HG03135 (cell line): ENCODE results near the gene MLIP.
A peak's percentile ranks its signal among the peaks of the same experiment; 100 is the strongest.
"Not testable (repeated sequence)": the region's sequence is repeated elsewhere in the genome, so short reads cannot be mapped to it uniquely, and the experiment has no call there.

Source experiments
- ATAC-seq: cut with Tn5 transposase; IDR thresholded peaks from one replicate; pipeline ENCODE4 v1.9.1; 2021; ENCODE audit warnings: mild to moderate bottlenecking, moderate library complexity; ENCODE audit not compliant: unreplicated experiment

MLIP gene

DNA sequence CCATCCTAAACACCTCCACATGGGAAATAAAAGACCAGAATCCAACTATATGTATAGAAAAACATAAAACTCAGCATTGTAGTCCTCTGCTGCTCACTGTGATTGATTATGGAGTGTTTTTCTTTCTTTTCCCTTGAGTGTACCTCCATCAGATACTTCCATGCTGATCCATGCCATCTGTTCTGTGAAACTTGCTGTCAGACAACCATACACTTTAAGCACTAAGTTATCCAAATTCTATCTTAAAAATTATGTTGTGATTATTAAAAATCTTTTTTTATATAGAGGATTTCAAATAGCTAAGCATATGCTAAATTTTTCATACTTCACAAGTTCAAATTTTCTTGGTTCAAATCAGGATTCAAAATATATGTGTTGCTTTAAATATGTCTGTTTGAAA is 105.1 kb downstream of the MLIP start:
- no peak for ATAC-seq

DNA sequence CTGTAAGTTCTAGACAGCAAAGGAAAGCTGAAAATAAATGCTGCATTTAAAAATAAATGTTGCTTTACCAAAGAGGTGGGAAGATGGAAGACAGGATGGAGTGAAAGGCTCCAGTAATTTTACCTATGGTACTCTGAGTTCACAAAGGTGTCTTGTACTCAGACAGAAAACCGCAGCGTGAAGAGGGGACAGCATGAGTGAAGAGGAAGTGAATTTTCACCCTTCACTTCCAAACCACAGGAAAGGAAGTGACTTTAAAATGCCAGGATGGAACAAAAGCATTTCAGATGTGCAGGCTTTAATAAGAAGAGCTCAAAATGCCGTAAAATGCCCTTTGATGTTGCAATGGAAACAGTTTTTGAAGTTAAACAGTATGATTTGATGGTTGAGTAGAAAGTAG is 105.8 kb downstream of the MLIP start:
- ATAC-seq = no peak

DNA sequence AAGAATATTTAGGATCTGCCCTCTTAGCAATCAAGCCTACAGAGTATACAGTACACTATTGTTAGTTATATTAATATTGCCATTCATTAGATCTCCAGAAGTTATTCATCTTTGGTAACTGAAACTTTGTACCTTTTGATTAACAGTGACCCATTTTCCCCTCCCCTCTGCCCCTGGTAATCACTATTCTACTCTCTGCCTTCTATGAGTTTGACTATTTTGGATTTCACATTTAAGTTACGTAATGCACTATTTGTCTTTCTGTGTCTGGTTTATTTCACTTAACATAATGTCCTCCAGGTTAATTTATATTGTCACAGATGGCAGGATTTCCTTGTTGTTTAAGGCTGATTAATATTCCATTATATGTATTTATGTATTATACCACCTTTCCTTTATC is 111.0 kb downstream of the MLIP start:
- ATAC-seq = no peak

DNA sequence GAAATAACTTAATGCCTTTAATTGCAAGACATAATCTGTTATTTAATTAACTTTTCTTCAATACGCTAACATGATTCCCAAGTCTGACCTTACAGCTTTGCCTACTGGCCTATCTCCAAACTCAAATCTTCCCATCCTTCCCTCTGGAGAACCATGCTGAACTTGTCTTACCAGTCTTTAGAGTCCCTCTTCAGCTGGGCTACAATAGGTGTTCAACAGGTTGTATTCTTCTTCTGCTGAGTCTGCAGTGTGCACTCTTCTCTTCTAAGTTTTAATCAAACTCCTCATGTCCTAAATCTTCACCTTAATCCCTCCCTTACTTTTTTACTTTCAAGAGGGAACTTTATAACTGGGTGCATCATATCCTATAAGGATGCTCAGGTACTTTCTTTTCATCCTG is 121.5 kb downstream of the MLIP start:
- no peak for ATAC-seq

DNA sequence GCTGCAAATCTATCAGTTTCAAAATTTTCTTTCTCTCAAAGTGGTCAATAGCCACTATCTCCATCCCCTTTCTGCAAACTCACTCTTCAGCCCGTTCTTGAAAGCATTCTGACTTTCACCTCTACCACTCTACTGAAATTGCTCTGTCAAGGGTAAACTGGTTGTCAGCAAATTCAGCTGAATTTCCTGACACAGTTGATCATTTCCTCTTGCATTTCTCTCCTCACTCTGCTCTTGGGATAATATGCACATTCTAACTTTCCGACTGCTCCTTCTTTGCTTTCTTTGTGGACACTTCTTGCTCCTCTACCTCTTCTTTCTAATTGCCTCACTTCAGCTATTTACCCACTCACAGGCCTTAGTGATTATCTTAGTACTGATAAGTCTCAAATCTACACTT is 123.3 kb downstream of the MLIP start:
- ATAC-seq = no peak

DNA sequence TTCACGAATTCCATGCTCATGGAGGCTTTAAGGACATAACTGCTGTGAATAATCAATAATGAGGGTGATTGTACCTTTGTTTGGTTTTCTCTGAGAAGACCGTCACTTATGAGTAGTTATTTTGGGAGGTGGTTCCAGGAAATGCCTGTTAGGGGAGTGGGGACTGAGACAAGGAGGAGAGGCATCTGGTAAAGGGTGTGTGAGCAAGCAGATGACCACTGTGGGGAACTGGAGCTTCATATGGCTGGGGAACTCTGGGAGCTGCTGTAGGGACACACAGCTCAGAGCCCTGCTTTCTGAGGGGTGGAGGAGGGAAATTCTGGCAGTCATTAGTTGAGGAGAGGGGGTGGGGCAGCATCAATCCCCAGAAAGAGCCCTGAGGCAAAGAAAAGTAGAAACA is 125.7 kb downstream of the MLIP start:
- no peak for ATAC-seq

DNA sequence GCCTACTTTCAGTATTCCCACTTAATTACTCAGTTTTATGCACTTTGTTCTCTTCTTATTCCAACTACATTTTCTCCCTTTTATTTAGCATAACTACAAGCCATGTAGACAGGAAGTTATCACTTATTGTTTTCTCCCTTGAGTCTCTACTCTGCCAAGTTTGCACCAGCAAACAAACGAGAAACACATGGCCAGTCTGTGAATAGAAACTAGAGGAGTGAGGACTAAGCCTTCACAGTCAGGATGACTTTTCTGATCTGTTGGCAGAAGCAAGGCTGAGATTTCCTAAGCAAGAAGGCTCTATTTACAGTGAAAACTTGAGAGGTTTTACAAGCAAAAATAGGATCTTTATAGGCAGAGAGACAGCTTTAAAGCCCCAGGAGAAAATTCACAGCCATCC is 127.2 kb downstream of the MLIP start:
- no peak for ATAC-seq

DNA sequence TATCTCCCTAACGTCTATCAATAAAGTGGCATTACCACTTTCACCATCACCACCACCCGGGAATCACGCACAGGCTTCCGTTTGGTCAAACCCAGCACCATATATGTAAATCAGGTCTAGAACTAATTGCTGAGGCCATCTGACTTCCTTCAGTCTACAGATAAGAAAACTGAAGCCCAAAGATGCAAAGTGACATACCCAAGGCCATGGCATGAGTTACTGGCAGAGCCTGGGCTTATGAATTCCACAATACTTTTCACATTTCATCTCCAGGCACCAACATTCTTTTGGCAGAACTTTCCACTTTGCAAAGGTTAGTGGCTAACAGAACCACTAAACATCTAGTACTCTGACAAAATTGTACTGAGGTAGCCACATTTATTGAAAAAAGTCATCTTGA is 132.5 kb downstream of the MLIP start:
- no peak for ATAC-seq

DNA sequence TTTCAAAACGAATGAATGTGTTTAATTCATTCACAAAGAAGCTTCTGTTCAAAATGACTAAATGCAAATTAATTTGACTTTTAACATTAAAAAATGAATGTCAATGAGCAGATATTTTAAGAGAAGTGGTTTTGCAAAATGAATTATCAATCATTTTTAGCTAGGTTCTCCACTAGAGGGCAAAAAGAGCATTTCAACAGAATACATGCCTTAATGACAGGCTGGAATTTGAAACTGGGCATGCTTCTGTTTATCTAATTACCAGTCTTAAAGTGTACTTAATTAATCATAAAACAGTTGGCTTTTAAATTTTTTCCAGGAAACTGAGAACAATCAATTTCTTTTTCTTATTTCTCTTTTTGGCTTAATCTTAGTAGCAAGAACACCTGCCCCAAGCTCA is 133.2 kb downstream of the MLIP start:
- ATAC-seq = no peak

DNA sequence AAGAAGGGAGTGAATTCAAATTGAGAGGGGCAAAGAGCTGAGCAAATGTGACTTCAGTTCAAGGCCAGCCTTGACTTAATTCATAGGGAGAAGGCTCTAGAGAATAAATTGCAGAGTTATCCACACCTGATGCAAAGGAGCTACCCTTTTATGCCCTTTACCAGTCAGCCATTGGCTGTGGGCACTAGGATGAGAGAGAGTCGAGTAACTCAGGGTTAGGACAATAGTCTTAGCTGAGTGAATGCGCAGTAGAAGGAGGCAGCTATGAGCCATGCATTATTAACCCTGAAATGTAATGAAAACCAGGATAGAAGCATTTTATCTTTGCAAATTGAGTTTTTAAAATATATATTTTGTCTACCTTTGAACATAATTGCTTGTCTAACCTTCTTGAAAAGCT is 134.0 kb downstream of the MLIP start:
- no peak for ATAC-seq

DNA sequence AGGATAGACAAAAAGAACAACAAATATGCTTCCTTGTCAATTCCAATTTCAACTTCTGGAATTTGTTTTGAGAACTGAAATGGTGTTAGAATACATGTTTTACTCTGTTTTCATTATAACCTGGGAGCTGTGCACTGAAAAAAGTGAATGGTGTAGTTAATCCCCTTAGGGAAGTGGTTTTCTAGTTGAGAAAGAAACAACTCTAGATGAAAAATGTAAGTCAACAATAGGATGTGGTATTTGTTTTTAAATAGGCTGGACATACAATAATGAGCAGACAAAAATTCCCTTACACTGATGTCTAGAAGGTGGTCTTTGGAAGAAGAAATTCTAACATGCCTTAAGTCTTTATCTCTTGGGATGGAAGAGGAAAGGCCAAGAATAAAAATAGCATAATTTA is 137.1 kb downstream of the MLIP start:
- no peak for ATAC-seq

DNA sequence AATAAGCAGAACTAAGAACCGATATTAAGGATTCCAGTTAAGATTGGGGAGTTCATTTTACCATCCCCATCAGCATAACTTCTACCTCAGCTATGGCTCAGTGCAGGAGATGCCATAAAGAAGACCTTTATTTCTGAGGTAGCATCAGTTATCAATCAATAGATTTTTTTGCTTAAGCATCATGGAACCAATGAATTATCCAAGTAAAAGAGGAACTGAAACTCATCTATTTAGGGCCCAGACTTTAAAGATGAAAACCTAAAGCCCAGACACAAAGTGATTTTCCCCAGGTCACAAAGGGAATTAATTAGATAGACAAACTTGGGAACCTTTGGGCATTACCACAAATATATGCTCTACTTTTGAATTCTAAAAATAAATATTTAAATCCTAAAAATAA is 137.8 kb downstream of the MLIP start:
- peak; percentile 46 for ATAC-seq

DNA sequence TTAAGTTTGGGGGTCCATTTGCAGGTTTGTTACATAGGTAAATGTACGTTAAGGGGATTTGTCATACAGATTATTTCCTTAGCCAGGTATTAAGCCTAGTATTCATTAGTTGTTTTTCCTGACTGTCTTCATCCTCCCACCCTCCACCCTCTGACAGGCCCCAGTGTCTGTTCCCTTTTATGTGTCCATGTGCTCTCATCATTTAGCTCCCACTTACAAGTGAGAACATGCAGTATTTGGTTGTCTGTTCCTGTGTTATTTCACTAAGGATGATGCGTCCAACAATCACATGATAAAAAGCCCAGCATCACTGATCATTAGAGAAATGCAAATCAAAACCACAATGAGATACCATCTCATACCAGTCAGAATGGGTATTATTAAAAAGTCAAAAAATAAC is 138.6 kb downstream of the MLIP start:
- not testable (repeated sequence) for ATAC-seq

DNA sequence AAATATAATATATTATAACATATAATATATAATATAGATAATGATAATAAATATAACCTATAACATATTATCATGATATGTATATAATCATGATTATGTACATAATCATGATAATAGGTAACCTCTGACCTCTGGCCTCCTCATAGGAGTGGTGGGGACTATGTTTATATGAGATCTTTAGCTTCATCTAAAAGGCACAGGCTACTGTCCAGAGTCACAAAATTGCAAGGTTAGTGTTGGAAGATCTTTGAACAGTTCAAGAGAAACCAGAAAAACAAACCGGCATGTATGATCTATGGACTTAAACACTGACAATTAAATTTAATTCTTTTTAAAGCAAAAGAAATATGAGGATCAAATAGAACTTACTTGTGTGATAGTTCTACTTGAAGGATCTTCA is 141.3 kb downstream of the MLIP start:
- ATAC-seq = no peak

DNA sequence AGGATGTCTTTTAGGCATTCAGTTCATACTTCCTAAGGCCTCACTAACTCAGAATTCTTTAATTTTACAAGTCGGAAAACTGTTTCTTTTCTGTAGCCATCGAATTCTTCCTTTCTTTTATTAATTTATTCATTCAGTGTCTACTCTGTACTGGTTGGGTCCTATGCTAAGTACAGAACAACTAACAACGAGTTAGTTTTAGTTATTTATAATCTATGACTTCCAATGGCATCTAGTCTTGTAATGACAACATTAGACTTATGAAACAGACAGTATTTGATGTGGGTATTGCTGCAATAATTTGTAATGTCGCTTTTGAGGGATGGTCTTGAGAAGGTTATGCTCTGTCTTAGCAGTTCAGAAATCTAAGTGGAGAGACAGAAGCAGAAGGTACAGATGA is 141.7 kb downstream of the MLIP start:
- ATAC-seq = no peak

DNA sequence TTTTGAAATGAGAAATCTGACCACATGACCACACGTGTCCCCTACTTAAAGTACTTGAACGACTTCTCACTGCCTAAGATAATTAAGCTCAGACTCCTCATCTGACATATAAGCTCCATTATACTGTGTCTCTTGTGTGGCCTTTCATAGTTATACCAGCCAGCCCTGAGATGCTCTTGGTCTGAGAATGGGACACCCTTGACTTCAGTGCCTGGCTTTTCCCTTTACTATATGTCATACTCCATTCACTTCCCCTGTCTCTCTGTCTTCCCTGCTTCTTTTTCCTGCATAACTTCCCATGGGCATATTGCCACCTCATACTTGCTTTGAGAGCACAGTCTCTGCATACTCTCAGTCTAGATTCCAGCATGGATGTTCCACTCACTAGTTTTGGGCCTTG is 143.6 kb downstream of the MLIP start:
- no peak for ATAC-seq

DNA sequence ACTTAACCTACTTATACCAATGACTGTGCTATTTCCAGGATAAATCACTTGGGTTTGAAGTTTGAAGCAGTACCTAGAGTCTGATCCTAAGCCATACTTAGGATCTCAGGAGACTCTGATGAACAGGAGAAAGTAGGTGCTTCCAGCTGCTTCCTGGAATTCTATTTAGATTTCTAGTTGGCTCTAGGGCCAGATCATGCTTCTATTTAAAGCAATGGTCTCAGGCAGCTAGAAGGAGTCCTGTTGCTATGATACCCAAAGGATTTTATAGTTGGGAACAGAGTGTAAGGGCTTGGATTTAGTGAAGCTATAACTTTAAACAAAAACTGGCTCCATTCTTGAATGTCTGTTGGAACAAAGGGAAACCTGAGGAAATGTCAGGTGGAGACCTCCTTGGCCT is 144.6 kb downstream of the MLIP start:
- no peak for ATAC-seq

DNA sequence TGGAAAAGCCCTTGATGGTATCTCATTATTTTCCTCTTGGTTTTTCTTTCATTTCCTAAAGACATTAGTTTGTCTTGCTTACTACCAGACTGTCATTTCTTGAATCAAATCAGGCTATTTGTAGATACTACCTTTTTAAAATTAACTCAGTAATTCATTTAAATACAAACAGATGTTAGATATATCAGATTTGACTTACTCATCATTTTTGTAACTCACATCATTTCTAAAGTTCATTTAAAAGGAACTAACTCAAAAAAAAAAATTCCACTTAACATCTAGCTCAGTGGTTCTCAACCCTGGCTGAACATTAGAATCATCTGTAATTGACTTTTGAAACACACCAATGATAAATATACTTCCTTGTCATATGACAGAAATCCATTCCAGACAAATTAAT is 148.8 kb downstream of the MLIP start:
- ATAC-seq = no peak

DNA sequence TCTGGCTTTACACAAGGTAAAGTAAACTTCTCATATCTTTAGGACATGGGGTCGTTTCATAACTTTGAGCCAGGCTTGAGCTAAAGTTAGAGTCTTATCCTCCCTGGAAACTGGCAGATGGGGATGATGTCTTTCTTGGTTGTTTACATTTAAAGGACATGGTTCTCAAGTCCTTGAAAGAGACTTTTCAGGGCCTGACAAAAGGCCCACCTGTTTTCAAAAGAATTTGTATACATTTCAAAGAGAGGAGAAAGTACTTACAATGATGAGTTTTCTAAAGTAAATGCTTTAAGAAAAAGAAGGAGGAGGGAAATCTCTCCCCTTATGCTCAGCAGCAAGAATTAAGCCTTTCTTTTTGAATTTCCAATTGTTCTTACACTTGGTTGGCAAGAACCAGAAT is 151.3 kb downstream of the MLIP start:
- ATAC-seq = no peak

DNA sequence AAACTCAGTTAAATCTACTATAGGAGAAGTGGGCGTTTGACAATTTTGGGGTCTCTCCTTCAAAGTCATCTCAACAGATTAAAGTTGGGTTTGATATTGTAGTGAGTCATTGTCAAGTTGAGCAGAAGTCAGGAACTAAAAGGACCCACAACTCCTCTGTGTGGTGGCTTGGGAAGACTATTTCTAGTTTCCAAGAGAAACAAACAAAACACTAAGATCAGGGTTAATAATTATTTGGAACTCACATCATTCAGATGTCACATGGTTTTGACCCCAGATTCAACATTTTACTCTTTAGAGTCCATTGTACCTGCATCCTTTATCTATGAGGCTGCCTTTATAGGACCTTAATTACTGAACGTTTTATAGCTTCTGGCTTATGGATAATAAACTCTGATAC is 151.7 kb downstream of the MLIP start:
- no peak for ATAC-seq

DNA sequence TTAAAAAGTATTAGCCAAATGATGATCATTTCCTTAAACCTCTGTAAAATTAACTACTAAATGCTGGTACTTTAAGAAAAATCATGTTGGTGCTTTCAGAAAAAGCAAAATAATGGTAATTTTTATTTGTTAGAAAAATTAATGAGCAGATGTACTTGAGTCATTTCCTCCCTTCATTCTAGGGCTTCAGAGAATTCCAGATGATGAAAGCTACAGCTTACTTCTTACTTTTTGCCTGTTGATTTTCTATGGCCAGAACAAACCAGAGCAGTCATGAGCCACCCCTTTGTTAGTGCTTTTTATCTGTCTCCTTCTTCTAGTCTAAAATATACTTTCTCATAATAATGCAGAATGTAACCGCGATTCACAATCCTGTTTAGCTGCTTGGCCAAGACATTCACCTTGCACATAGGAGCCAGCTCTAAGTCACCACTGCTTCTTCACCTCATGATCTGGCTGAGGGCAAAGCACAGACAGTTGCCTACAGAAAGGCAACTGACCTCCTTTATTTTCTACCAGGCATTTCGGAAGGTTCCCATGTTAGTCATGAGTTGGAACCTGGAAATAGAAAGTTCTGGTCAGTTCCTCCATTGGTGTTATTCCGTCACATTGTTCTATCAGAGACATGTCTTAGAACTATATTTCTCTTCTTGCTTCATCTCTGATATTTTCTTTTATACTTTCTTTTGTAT is 153.5 kb downstream of the MLIP start:
- ATAC-seq = no peak

DNA sequence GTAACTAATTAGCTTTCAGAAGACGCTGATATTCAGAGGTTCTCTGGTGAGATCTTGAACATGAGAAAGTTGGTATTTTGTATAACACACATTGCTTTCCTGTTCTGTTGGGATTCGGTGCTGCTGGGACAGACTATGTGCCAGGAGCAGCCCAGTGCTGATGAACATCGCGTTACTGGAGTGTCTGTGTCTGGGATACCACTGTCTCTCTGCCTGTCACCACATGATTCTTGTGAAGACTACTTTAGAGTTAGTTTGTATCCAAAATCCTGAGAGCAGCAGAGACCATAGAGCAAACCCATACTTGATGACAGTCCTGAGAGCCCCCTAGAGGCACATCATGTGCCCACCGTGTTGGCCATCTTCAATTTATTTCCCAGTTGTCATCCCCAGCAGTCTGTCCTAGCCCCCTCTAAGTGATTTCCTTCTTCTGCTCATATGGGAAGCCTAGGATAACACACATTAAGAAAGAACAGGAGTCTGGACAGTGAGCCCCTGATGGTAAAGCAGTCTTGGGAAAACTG is 155.2 kb downstream of the MLIP start:
- ATAC-seq = no peak

DNA sequence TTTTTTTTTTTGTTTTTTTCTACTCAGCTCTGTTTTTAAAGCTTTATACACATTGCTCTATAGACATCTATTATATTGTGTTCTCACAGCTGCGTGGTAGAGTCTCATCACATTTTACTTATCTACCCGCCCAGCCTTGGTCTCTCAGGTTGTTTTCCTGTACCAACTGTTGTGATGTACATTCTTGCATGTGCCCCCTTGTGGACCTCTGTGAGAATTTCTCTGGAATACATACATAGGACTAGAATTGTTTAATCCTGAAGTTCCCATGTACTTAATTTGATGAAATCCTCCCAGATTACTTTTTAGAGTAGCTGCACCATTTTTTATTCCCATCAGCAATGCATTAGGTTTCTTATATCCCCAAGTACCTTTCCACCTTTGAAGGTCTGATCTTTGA is 156.6 kb downstream of the MLIP start:
- no peak for ATAC-seq
